NCI-H2081 treated with DMSO at 0.1 percent for 48 hours (cell line): ENCODE measurements around the gene AGTPBP1.
A peak's percentile ranks its signal among the peaks of the same experiment; 100 is the strongest.

ENCODE experiments used
- DNase-seq: peaks from one replicate; lab custom pipeline; 2025; lab: John Stamatoyannopoulos, UW

AGTPBP1 gene

DNA sequence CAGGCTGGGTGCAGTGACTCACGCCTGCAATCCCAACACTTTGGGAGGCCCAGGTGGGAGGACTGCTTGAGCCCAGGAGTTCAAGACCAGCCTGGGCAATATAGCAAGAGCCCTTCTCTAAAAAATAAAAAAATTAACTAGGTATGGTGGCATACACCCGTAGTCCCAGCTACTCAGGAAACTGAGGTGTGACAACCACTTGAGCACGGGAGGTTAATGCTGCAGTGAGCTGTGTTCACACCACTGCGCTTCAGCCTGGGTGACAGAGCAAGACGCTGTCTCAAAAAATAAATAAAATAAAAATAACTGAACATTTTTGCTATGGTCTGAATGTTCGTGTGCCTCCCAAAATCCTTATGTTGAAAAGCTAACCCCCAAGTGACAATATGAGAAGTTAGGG is 24.5 kb downstream of the AGTPBP1 start:
- no peak for DNase-seq

GRCh38 chr9:85716031-85716877 is 25.5 kb downstream of the AGTPBP1 start:
- DNase-seq, result no peak

GRCh38 chr9:85715587-85715986 is 26.2 kb downstream of the AGTPBP1 start:
- DNase-seq, result no peak

GRCh38 chr9:85713897-85714296 is 27.9 kb downstream of the AGTPBP1 start:
- DNase-seq, result no peak

- no peak for DNase-seq
Observed at GRCh38 chr9:85704744-85705143, 37.0 kb downstream of the AGTPBP1 start.

- no peak for DNase-seq
Observed at GRCh38 chr9:85703398-85703797, 38.4 kb downstream of the AGTPBP1 start.

DNA sequence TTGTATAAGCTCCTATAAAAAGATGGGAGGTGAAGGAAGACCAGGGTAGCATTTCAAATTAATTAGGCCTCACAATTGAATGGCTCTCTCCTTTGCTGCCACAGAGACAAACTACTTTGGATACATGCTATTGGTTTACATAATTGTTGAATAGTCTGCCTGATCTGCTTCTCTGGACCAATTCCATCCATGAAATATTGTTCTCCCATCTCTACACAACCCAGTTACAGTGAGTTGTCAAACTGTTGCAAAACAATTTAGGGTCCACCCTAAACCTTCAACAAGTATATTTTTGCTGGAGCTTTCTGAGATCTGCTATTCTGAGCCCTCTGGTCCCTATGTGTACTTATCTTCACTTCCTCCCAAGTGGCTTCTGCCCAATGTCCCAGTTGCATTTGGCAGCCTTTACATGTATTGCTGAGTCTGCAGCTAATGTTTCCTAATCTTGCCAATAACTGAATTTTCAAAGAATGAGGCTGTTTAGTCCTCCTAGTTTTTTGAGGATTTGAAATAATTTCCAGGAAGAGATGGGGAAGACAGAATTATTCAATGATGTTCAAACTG is 38.9 kb downstream of the AGTPBP1 start:
- no peak for DNase-seq

DNA sequence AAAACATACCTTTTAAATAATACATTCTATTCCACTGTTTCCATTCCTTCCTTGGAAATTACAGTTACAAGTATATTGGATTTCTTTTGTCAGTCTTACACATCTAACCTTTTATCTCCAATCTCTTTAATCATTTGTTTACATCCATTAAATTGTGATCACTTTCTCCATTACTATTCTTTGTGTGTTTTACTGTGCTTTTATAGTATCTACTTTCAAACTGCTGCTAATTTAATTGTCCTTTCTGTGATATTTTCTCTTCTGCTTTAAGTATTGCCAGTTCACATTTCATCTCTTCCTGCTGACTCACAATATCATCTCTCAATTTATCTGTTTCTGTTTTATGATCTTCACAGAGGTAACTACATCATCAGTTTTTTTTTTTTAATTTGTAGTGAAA is 39.6 kb downstream of the AGTPBP1 start:
- no peak for DNase-seq

DNA sequence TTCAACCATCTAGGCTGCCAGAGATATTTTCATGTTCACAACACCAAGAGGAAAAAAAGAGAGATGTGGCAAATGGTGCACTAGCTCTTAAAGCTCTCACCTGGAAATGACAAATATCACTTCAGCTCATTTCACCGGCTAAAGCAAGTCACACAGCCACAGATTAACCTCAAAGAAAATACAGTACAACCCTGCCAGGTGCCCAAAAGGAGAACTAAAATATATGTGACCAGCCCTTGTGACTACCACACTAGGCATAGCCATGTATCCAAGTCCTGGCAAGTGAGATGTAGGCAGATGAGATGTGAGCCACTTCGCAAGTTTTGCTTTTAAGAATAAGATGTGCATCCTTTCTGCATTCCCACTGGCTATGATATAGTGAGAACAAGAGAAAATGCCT is 41.4 kb downstream of the AGTPBP1 start:
- DNase-seq, result no peak

DNA sequence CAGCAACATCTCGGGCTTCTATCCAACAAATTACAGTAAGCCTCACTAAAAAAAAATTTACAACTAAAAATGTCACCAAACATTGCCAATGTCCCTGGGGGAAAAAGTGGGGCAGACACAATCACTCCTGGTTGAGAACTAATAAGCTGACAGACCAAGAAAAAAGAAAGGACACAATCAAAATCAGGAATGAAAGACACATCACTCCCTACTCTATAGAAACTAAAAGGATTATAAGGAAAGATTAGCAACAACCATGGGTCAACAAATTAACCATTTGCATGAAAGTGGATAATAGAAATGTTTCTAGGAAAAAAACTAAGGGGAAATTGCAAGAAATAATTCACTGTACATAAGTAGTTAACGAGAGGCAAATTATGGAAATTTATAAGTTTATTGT is 53.4 kb downstream of the AGTPBP1 start:
- DNase-seq, result no peak

- DNase-seq, result no peak
Observed at GRCh38 chr9:85685081-85685480, 56.7 kb downstream of the AGTPBP1 start.

DNA sequence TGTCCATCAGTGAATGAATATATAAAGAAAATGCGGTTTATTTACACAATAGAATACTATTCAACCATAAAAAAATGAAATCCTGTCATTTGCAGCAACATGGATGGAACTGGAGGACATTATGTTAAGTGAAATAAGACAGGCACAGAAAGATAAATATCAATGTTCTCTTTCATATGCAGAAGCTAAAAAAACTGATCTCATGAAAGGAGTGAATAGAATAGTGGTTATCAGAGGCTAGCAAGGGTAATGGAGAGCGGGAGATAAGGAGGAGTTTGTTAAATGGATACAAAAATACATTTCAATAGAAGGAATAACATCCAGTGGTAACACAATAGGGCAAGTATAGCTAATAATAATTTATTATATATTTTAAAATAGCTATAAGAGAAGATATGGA is 65.0 kb downstream of the AGTPBP1 start:
- no peak for DNase-seq

- DNase-seq, result no peak
Observed at GRCh38 chr9:85667374-85667773, 74.4 kb downstream of the AGTPBP1 start.

- DNase-seq, result no peak
Observed at GRCh38 chr9:85666086-85666485, 75.7 kb downstream of the AGTPBP1 start.

DNA sequence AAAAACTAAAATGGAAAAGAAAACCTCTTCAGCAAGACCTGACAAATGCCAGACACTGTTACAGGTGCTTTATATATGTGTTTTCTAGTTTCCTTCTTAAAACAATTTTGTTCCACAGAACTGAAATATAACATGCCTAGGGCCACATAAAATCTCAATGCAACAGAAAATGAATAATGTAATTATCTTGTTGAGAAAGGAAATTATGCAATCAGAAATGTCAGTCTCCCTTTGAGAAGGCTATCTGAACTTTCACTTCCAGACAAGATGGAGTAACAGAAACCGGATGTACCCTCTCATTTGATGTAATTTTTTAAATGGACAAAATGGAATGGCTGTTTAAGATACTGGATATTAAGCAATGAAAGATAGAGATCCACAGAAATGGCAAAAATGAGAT is 79.2 kb downstream of the AGTPBP1 start:
- no peak for DNase-seq

- DNase-seq, result no peak
Observed at GRCh38 chr9:85658716-85659115, 83.0 kb downstream of the AGTPBP1 start.

DNA sequence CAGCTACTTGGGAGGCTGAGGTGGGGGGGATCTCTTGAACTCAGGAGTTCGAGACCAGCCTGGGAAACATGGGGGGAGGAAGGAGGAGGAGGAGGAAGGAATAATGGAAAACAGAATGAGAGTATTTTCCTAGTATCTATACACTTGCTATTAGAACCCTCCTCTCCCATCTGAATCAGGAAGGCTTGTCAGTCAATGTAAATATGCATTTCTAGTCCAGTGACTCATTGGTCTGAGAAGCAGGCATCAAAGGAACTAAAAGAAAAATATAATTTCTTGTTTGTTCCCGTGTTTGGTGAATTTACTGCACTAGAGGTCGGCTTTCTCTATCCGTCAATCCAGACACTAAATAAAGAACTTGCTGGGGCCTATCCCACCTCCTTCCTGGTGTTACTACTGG is 88.6 kb downstream of the AGTPBP1 start:
- DNase-seq, result no peak

DNA sequence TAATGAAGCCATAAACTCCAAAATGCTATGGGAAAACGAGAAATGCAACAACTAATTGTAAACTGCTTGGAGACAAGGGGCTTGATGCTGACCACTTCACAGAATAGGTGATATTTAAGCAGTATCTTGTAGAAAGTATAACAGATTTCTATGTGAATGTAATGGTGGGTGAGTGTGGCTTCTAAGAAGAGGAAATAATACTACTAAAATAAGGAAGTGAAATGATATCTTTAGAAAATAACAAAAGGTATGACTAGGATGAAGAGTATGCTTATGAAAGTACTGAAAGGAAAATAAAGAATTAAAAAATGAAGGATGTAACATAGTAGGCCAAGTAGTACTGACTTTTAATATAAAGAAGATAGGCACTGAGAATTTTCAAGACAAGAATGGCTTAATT is 94.2 kb downstream of the AGTPBP1 start:
- DNase-seq, result no peak

GRCh38 chr9:85645909-85646627 is 95.7 kb downstream of the AGTPBP1 start:
- DNase-seq, result no peak

DNA sequence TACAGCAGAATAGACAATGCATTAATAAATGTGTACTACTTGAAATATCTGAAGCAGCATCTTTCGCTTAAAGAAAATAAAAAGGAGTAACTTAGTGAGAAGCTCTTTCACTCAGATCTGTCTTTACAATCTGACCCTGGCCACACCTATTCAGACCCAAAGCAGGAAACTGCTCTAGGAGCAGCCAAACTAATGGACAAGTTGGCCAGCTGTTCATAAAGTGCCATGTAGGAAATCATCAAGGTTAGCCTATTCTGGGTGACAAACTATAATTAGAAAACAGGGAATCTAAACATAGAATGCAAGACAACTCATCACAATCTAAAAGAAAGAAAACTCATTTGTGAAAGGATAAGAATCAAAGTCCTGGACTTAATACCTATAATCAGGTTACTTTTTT is 101.3 kb downstream of the AGTPBP1 start:
- DNase-seq, result no peak

DNA sequence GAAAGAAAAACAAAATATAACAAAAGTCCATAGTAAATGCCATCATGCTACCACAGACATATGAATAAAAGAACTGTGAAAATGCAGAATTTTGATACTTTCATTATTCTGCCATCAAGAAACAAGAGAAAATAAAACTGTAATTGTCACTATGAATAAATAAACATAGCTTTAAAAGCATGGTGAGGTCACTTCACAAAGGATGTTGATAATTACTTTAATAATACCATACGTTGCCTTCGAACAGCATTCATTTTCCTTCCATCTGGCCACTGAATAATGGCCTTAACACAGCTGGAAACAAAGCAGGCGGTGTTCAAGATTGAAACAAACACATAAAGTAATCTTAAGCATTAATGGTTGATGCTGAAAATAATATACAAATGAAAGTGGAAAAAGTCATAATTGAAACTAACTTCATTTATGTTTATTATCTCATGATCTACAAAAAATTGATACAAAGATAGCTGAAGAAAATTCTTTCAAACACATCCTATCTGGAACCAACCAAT is 102.0 kb downstream of the AGTPBP1 start:
- peak; percentile 76 for DNase-seq

- no peak for DNase-seq
Observed at GRCh38 chr9:85631809-85632208, 109.9 kb downstream of the AGTPBP1 start.

GRCh38 chr9:85630676-85631075 is 111.1 kb downstream of the AGTPBP1 start:
- no peak for DNase-seq
